GM23248 (cell line): ENCODE data around the gene ZEB1.

Experiments used
- EZH2 ChIP-seq: fragments of 200-600 bp; sonication (generic); IDR thresholded peaks from 2 replicates; pipeline ENCODE4 v1.6.1; 2018; ENCODE audit warnings: antibody characterized with exemption, mild to moderate bottlenecking; ENCODE audit not compliant: insufficient read depth, poor library complexity, severe bottlenecking
- EZH2phosphoT487 ChIP-seq: fragments of 200-600 bp; sonication (generic); IDR thresholded peaks from 2 replicates; pipeline ENCODE4 v1.6.1; 2018; ENCODE audit warnings: antibody characterized with exemption, moderate library complexity, mild to moderate bottlenecking, low read depth; ENCODE audit not compliant: insufficient read depth

DNA sequence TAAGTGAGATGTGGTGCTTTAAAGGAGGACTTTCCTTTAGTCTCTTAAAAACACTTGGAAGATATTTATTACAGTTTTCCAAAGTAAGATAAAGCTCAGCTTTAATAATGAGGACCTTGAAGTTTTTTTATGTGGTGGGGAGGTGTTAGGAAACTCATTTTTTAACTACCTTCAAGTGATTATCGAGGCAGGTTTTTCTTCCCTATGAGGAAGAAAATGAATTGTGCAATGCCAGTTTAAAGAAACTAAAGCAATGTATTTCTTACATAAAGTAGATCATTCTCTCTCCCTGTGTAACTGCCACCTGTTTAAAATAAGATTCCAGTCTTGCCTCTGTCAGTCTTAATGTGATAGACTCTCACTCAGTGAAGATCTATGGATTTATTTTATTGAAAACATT lies 27.9 kb downstream of the ZEB1 start:
- TF ChIP-seq EZH2phosphoT487 (no peak), EZH2 (no peak)
